Upper lobe of right lung (tissue), 1 donor: ENCODE data around the gene RASSF1. TPM values are rescaled to one million over a fixed set of nuclear protein-coding genes. Genes with fewer than 3 reads are reported as not detected.

Experiments
- ATAC-seq: fragments of 200-7000 bp; cut with Tn5 transposase; one replicate; pipeline ENCODE4 v1.9.1; 2020; ENCODE audit warnings: mild to moderate bottlenecking, moderate library complexity
- DNase-seq: peaks from one replicate; pipeline ENCODE4 v3.0.0-alpha.2; 2020
- H3K27ac ChIP-seq: fragments of 200-600 bp; one replicate; pipeline ENCODE4 v1.8.0; 2022
- H3K27me3 ChIP-seq: fragments of 200-600 bp; one replicate; pipeline ENCODE4 v1.8.0; 2022; ENCODE audit warnings: mild to moderate bottlenecking
- H3K36me3 ChIP-seq: fragments of 200-600 bp; one replicate; pipeline ENCODE4 v1.8.0; 2022
- H3K4me1 ChIP-seq: fragments of 200-600 bp; one replicate; pipeline ENCODE4 v1.8.0; 2022
- H3K4me3 ChIP-seq: fragments of 200-600 bp; one replicate; pipeline ENCODE4 v1.8.0; 2022; ENCODE audit warnings: mild to moderate bottlenecking
- H3K9me3 ChIP-seq: fragments of 200-600 bp; one replicate; pipeline ENCODE4 v1.8.0; 2022
- CTCF ChIP-seq: fragments of 200-600 bp; IDR thresholded peaks from one replicate; pipeline ENCODE4 v1.8.0; 2022; ENCODE audit warnings: antibody characterized with exemption
- intact Hi-C: fragments of 100-400 bp; cut with DNase I; formaldehyde crosslinking; loops from one replicate; pipeline ENCODE4 v1.11.0; 2022
- total RNA-seq: library from RNA; stranded (reverse); fragmentation: NEBNext Ultra II Directional; extraction: Animal tissue kit (Norgen Biotek cat#: 25700); gene quantifications from one replicate; pipeline ENCODE4 v1.2.1, GENCODE V29; 2021
- donor health status: DM: no; HTN: yes; CAD: no; lungs with severe emphysema.

The RASSF1 gene
- total RNA-seq, 1 donor from 2014 or later = 39.1 TPM

- ATAC-seq (peak; percentile 1), DNase-seq (no peak)
- H3K9me3 ChIP-seq = no peaks in the 10 kb centered on the region
- H3K4me3 ChIP-seq = peak overlapping the region; percentile 19
- no peak for TF ChIP-seq CTCF
- H3K4me1 ChIP-seq = peaks cover 43% of the 10 kb centered on the region
- no peak overlapping the region for H3K27ac ChIP-seq
- intact Hi-C loops = no loop called here
- H3K27me3 ChIP-seq = no peaks in the 10 kb centered on the region
- peaks cover 14% of the 10 kb centered on the region for H3K36me3 ChIP-seq
These were observed 19.1 kb upstream of the RASSF1 start for GRCh38 chr3:50359760-50360110.

GRCh38 chr3:50358911-50359759 lies 18.5 kb upstream of the RASSF1 start, which contains the start of gene TMEM115:
TSS of gene TMEM115 (minus strand) at chr3:50359521. CDS start at chr3:50359063, 458 bp downstream.
- H3K4me3 ChIP-seq = peak within 1 kb of the TSS; percentile 89
- H3K9me3 ChIP-seq = no peaks in the 10 kb centered on the region
- peaks cover 37% of the 10 kb centered on the region for H3K4me1 ChIP-seq
- no peak for TF ChIP-seq CTCF
- ATAC-seq (peak; percentile 97), DNase-seq (peak; percentile 96)
- peaks cover 20% of the 10 kb centered on the region for H3K36me3 ChIP-seq
- H3K27ac ChIP-seq = peak within 1 kb of the TSS; percentile 89
- intact Hi-C loops = no loop called here
- no peaks in the 10 kb centered on the region for H3K27me3 ChIP-seq

- no peak for ATAC-seq
- Histone ChIP-seq H3K4me1 (peaks cover 36% of the 10 kb centered on the region), H3K36me3 (peaks cover 27% of the 10 kb centered on the region), H3K27ac (peak overlapping the region; percentile 89), H3K4me3 (peak overlapping the region; percentile 89), H3K9me3 (no peaks in the 10 kb centered on the region), H3K27me3 (no peaks in the 10 kb centered on the region)
- intact Hi-C loops = no loop called here
- no peak for DNase-seq
- no peak for TF ChIP-seq CTCF
These were observed 17.8 kb upstream of the RASSF1 start for GRCh38 chr3:50358355-50358910.

- peak overlapping the region; percentile 89 for H3K4me3 ChIP-seq
These were observed 16.8 kb upstream of the RASSF1 start for GRCh38 chr3:50357481-50357880.

GRCh38 chr3:50356553-50356952 lies 15.9 kb upstream of the RASSF1 start:
- H3K36me3 ChIP-seq = peaks cover 36% of the 10 kb centered on the region
- DNase-seq (no peak), ATAC-seq (peak; percentile 10)
- intact Hi-C loops = no loop called here
- no peaks in the 10 kb centered on the region for H3K9me3 ChIP-seq
- H3K4me3 ChIP-seq = peak overlapping the region; percentile 89
- peak overlapping the region; percentile 17 for H3K27ac ChIP-seq
- peaks cover 39% of the 10 kb centered on the region for H3K4me1 ChIP-seq
- no peak for TF ChIP-seq CTCF
- no peaks in the 10 kb centered on the region for H3K27me3 ChIP-seq

More at GRCh38 chr3:50357481-50357880, 16.8 kb upstream of the RASSF1 start:
- no peak for DNase-seq
- no peak for TF ChIP-seq CTCF
- Histone ChIP-seq H3K27me3 (no peaks in the 10 kb centered on the region), H3K4me1 (peaks cover 36% of the 10 kb centered on the region), H3K36me3 (peaks cover 36% of the 10 kb centered on the region), H3K9me3 (no peaks in the 10 kb centered on the region), H3K27ac (no peak overlapping the region)
- no peak for ATAC-seq
- intact Hi-C loops = no loop called here
